Stimulated activated CD4-positive, alpha-beta T cell treated with anti-CD3 and anti-CD28 coated beads, Interleukin-1b, Interleukin-23, amount 100 ng/mL, for 1 hour (primary cell): ENCODE measurements around the gene RFPL4A.
"Not testable (repeated sequence)": the region's sequence is repeated elsewhere in the genome, so short reads cannot be mapped to it uniquely, and the experiment has no call there.

ENCODE experiments used
- DNase-seq, 2 donors: peaks; one replicate each; pipeline ENCODE4 v3.0.0-alpha.2; 2020; ENCODE audit warnings: low read depth in 2 of 2

RFPL4A gene

DNA sequence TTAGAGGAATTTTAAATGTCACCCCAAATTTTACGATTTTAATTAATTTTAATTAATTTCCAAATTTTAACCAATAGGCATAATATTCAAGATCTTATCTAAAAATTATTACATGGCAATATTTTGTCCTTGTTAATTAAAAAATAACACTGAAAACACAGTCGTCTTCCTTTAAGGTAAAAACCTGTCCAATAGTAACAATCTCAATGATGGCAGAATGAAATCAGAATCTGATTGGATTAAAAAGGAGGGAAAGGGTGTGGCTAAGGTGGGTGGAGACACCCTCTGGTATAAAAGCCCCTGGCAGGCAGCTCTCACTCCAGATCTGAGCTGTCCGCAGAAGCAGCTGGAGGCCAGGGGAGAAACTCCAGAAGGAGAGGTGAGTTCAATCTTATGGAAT is at the start of gene RFPL4A:
RFPL4A (plus strand) TSS at position 301 of the 400 bp plus-strand sequence. CDS start 2,704 bp downstream, outside the sequence.
- not testable (repeated sequence) for DNase-seq

DNA sequence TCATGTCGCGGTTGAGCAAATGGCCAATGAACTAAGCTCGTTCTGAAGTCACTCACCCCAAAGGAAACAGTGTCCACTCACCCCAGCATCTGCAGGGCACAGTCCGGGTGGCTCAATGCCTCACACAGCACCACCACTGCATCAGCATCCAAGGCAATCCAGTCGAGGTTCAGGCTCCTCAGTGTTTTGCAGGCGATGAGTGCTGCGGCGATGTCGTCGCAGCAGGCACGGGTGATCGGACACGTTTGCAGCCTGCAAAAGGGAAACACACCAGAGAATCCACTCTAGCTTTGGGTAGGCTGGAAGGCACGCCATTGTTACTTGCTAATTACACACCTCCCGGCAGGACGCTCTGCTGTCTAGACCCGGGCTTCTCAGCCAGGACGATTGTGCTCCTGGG is 47.2 kb upstream of the RFPL4A start:
- DNase-seq, result no peak

DNA sequence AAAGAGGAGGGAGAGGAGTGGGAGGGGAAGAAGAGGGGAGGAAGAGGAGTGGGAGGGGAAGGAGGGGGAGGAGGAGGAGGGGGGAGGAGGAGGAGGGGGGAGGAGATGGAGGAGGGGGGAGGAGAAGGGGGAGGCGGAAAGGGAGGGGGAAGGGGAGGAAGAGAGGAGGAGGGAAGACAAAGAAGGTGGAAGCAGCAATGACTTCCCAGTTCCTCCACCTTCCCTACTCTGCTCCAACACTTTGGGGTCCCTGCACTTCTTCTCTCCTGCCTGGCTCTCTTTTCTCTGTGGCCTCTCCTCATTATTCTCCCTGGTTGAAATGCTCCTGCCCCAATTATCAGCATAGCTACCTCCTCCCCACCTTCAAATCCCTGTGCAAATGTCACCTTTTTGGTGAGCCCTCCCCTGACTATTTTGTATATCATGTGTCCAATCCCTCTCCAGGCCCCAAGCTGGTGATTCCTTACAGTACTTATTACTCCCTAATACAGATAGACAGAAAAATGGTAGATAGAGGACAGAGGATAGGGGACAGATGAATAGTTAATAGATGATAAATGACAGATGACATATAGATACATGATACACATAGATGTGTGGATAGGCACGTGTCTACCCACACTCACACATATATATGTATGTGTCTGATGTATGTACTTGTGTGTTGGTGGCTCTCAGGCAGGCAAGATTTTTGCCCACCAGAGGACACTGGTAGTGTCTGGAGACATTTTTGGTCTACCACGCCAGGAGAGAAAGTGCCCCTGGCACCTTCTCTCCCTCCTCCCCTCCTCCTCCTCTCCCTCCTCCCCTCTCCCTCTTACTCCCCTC is 45.9 kb upstream of the RFPL4A start:
- DNase-seq, result no peak

DNA sequence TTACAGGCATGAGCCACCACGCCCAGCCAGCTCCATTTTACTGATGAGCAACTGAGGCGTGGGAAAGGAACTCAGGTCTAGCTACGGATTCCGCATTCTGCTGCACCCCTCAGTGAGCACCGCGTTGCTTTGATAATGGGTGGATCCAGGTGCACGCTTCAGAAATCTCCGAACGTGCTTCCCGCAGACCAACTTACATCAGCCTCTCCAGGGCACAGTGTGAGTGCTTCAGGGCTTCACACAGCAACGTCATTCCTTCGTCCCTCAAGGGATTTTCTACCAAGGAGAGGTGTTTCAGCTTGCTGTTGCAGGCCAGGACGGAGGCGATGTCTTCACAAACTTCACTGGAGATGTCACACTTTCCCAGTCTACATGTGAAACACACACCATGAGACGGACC is 42.4 kb upstream of the RFPL4A start:
- no peak for DNase-seq

DNA sequence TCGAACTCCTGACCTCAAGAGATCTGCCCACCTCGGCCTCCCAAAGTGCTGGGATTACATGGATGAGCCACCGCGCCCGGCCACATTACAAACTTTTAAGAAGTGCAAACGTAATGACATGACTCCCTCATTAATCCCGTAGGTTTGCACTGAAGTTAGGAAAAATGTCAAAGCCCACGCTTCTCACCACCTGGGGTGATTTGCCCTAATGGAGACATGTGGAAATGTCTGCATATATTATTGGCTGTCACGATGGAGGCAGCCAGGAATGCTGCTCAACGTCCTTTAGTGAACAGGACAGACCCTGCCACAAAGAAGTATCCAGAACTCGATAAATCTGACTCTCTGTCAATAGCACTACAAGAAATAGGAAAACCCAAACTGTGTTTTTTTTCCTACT is 41.6 kb upstream of the RFPL4A start:
- no peak for DNase-seq

DNA sequence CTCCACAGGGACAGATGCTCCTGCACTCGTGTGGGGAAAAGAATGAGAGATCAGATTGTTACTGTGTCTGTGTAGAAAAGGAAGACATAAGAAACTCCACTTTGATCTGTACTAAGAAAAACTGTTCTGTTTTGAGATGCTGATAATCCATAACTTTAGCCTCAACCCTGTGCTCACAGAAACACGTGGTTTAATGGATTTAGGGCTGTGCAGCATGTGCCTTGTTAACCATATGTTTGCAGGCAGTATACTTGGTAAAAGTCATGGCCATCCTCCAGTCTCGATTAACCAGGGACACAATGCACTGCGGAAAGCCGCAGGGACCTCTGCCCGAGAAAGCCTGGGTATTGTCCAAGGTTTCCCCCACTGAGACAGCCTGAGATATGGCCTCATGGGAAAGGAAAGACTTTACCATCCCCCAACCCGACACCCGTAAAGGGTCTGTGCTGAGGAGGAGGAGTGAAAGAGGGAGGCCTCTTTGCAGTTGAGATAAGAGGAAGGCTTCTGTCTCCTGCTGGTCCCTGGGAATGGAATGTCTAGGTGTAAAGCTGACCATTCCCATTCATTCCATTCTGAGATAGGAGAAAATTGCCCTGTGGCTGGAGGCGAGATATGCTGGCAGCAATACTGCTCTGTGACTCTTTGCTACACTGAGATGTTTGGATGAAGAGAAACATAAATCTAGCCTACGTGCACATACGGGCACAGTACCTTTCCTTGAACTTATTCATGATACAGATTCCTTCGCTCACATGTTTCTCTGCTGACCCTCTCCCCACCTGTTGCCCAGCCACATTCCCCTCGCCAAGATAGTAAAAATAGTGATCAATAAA is 40.8 kb upstream of the RFPL4A start:
- DNase-seq, result not testable (repeated sequence)

DNA sequence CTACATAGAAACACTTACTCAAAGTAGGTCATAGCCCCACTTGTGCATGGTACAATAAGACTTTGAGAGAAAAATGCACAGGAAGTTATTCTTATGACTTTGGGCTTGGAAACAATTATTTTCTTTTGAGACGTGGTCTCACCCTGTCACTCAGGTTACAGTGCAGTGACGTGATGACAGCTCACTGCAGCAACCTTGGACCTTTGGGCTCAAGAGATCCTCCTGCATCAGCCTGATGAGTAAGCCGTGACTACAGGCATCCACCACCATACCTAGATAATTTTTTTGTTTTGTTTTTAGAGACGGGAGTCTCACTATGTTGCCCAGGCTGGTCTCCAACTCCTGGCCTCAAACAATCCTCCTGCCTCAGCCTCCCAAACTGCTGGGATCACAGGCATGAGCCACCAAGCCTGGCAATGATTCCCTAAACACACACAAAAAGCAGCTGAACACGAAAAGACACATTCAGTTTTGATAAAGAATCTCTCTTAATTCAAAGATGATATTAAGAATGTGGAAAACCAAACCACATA is 38.6 kb upstream of the RFPL4A start:
- DNase-seq, result no peak

DNA sequence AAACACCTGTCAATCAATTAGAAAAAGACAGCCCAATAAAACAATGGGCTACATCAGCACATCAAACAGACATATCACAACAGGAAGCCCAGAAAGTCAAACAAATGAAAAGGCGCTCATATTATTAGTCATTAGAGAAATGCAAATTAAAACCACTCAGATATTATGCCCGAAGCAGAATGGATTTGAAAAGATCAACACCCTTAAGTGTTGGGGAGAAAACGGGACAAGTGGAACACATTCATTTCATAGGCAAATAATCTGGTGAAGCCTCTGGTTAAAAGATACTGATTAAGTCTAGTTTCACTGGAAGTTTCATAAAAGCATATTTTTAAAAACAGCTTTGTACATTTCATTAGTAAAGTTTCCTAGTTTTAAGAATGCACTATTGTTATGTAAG is 38.1 kb upstream of the RFPL4A start:
- DNase-seq, result no peak

DNA sequence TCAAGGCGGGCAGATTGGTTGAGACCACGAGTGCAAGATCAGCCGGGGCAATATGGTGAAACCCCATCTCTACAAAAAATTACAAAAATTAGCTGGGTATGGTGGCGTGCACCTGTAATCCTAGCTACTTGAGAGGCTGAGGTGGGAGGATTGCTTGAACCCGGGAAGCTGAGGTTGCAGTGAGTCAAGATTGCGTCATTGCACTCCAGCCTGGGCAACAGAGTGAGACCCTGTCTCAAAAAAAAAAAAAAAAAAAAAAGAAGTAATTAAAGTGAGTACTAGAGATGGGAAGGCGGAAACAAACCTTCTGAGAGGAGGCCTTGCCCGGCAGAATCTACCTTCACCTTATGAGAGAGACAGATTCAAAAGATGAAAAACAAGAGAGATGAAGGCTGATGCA is 35.4 kb upstream of the RFPL4A start:
- no peak for DNase-seq

DNA sequence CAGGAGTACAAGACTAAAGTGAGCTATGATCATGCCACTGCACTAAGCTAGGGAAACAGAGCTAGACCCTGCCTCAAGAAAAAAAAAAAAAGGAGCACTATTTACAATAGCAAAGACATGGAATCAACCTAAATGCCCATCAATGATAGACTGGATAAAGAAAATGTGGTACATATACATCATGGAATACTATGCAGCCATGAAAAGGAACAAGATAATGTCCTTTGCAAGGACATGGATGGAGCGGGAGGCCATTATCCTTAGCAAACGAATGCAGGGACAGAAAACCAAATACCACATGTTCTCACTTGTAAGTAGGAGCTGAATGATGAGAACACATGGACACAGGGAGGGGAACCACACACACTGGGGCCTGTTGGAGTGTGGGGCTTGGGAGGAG is 28.5 kb upstream of the RFPL4A start:
- not testable (repeated sequence) for DNase-seq

DNA sequence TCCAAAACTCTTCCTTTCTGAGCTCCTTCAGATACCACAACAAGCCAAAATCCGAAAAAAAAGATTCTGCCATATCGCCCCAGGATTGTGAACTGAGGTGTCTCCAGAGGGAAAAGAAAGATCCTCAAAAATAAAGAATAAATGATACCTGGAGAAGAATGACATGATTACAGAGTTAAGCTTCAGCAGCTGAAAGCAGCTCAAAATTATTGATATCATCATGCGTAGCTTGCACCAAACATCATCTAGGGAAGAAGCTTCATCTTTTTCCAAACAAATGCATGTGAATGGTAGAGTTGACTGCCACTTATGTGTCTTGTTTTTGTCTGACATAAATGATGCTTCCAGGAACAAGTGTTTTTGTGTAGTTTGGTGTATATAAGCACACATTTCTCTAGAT is 20.6 kb upstream of the RFPL4A start, which contains the start of gene NLRP9:
NLRP9 (minus strand) TSS at position 101 of the 400 bp plus-strand sequence; CDS start at position 73, 28 bp downstream.
- DNase-seq, result no peak

DNA sequence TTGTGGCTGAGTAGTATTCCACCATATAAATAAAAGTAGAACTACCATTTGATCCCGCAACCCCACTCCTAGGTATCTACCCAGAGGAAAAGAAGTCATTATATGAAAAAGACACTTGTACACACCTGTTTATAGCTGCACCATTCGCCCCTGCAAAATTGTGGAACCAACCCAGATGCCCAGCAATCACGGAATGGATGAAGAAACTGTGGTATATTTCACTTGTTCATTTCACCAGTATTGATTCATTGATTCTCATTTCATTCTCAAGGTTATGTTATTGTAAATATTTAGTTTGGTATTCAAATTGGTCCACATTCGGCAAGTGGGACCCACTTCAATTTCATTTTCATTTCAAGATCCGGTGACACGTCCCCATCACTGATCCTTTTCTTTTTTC is 8.2 kb upstream of the RFPL4A start:
- no peak for DNase-seq

DNA sequence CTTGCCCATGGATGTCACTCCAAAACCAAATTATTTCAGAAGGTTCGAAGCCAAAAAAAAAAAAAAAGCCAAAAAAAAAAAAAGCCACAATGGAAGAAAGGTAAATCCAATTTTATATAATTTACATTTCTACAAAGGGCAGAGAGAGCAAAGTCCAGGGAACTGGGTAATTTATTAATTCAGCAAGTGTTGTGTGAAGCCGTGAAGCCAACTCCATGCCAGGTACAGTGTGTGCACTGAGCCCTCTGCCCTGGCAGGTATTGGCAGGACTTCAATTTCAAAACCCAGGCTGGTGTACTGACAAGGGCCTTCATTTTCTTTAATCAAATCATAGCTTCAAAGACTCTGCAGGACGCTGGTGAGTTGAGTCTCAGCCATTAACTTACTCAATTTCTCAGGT is 5.5 kb upstream of the RFPL4A start:
- no peak for DNase-seq

DNA sequence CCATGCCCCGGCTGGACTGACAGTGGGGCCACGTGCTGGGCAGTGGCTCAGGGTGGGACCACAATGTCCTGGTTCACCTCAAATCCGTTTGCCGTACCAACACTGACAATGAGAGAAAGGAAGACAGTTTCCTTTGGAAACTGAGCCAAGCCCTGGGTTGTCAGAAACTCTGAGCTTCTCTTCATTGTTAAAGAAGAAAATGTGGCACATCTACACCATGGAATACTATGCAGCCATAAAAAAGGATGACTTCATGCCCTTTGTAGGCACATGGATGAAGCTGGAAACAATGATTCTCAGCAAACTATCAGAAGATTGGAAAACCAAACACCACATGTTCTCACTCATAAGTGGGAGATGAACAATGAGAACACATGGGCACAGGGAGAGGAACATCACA is 2.1 kb upstream of the RFPL4A start:
- not testable (repeated sequence) for DNase-seq

DNA sequence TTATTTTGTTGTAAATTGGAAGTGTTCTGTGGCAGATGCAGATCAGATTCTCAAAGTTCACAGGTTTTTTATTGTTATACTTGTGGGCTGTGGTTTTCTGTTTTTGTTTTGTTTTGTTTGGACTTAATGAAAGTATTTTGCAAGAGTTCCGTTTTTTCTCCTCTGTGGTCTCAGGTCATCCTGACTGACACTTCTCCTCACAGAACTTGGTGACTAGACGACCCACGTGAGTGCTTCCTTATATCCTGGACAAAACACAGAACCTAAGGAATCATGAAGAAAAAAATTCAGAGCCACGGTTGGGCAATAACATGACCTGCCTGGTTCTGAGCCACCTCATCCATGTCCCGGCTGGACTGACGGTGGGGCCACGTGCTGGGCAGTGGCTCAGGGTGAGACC is 7.6 kb downstream of the RFPL4A start:
- no peak for DNase-seq

DNA sequence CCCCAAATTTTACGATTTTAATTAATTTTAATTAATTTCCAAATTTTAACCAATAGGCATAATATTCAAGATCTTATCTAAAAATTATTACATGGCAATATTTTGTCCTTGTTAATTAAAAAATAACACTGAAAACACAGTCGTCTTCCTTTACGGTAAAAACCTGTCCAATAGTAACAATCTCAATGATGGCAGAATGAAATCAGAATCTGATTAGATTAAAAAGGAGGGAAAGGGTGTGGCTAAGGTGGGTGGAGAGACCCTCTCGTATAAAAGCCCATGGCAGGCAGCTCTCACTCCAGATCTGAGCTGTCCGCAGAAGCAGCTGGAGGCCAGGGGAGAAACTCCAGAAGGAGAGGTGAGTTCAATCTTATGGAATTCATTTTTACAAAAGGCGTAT is 9.9 kb downstream of the RFPL4A start, which contains the start of gene RFPL4AL1:
RFPL4AL1 (plus strand) TSS at position 301 of the 400 bp plus-strand sequence. CDS start 2,687 bp downstream, outside the sequence.
- not testable (repeated sequence) for DNase-seq

DNA sequence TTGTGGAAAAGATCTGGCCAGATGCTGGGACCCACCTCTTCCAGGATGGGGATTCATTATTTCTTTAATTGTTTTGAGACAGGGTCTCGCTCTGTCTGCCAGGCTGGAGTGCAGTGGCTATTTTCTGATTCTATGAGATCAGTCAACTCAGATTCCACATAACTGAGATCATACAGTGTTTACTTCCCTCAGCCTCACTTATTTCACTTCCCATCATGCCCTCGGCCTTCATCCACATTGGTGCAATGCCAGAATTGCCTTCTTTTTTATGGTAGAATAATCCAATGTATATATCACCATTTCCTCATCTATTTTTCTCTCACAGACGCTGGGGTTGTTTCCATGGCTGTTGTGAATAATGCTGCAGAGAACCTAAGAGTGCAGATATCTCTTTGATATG is 10.7 kb downstream of the RFPL4A start:
- not testable (repeated sequence) for DNase-seq

DNA sequence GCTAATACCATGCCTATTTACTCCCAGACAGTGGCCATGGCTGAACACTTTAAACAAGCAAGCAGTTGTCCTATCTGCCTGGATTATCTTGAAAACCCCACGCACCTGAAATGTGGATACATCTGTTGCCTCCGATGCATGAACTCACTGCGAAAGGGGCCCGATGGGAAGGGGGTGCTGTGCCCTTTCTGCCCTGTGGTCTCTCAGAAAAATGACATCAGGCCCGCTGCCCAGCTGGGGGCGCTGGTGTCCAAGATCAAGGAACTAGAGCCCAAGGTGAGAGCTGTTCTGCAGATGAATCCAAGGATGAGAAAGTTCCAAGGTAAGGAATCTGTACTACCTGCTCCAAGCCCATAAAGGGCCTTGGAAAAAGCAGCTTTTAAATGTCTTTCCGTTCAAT is 18.6 kb downstream of the RFPL4A start:
- no peak for DNase-seq

DNA sequence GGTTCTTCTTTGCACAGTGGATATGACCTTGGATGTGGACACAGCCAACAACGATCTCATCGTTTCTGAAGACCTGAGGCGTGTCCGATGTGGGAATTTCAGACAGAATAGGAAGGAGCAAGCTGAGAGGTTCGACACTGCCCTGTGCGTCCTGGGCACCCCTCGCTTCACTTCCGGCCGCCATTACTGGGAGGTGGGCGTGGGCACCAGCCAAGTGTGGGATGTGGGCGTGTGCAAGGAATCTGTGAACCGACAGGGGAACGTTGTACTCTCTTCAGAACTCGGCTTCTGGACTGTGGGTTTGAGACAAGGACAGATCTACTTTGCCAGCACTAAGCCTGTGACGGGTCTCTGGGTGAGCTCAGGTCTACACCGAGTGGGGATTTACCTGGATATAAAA is 19.4 kb downstream of the RFPL4A start:
- no peak for DNase-seq

DNA sequence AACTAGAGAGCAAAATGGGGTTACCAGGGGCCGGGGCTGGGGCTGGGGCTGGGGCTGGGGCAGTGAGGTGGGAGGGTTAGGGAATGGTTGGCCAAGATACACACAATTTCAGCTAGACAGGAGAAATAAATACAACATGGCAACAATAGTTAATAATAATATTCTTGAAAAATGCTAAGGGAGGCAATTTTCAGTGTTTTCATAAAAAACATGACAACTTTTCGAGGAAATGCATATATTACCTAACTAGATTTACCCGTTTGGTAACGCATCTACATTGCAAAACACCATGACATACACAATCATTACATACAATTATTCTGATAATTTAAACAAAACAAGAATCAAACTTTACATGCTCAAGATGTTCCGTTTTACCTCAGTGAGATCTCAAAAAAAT is 22.2 kb downstream of the RFPL4A start:
- DNase-seq, result no peak

DNA sequence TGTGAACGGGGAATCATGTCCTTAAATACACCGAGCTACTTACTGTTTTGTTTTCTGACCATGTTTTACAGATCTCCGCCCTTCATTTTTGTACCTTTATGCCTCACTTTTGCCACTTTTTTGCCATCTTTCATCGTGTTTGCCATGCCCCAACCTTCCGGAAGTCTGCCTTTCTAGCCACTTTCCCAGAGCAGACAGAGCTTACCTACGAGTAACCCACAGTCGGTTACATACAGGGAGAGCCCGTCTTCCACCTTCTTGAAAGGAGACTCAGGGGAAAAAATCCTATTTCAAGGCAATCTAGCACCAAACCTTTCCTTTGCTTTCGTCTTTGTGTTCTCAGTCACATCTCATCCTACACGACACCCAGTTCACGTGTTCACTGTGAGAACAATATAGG is 36.1 kb downstream of the RFPL4A start:
- no peak for DNase-seq

DNA sequence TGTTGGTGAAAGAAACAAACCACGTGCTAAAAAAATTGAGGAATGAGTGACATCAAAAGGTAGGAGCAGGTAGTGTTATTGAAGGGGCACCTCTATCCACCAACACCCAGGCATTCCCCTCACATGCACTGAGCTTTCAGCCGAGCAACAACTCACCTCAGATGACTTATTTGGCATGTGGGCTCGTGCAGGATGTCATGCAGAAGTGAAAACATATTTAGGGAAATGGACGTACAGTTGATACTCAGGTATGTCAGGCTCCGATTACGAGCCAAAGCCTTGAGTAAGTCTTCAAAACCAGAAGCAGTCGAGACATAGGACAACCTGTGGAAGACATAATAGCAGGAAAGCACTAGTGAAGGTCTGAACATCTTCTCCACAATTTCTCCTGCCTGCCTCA is 42.5 kb downstream of the RFPL4A start:
- no peak for DNase-seq
